Measurements from ENCODE around the gene BABAM2.

GRCh38 chr2:27884601-27885000 is 5.9 kb upstream of the BABAM2 start:
- TF ChIP-seq POLR2A (IDR thresholded peaks at IDR 0.05) (no peak), CTCF (IDR thresholded peaks at IDR 0.05) (no peak), EP300 (IDR thresholded peaks at IDR 0.05) (no peak)
